Calu3 (cell line): ENCODE results near the gene PITPNB. TPM values are rescaled to one million over a fixed set of nuclear protein-coding genes. Genes with fewer than 3 reads are reported as not detected.

Source experiments
- BruUV-seq: library from RNA; stranded (reverse); fragments of 400-500 nt; replicated peaks from 2 replicates; lab custom pipeline; 2021; lab: Mats Ljungman, UMichigan
- CTCF ChIA-PET: fragments of 300-600 bp; sonication (Branson Sonifier 250); formaldehyde crosslinking; loops from one replicate; lab custom pipeline; 2022; ENCODE audit warnings: antibody characterized with exemption; lab: Charles Lee
- DNase-seq: peaks from one replicate; pipeline ENCODE4 v3.0.0; 2022
- H3K27ac Mint-ChIP-seq: one replicate; pipeline ENCODE4 v1.8.0; 2022; ENCODE audit warnings: mixed read lengths; ENCODE audit not compliant: unreplicated experiment
- H3K27me3 Mint-ChIP-seq: one replicate; pipeline ENCODE4 v1.8.0; 2022; ENCODE audit warnings: mixed read lengths; ENCODE audit not compliant: unreplicated experiment
- H3K36me3 Mint-ChIP-seq: one replicate; pipeline ENCODE4 v1.8.0; 2022; ENCODE audit warnings: mild to moderate bottlenecking, moderate library complexity, mixed read lengths; ENCODE audit not compliant: insufficient read depth, unreplicated experiment
- H3K4me1 Mint-ChIP-seq: one replicate; pipeline ENCODE4 v1.8.0; 2022; ENCODE audit warnings: mild to moderate bottlenecking, low read depth, mixed read lengths; ENCODE audit not compliant: unreplicated experiment
- H3K4me3 Mint-ChIP-seq: one replicate; pipeline ENCODE4 v1.8.0; 2022; ENCODE audit warnings: mild to moderate bottlenecking, low read depth, moderate library complexity, mixed read lengths; ENCODE audit not compliant: unreplicated experiment
- H3K9me3 Mint-ChIP-seq: one replicate; pipeline ENCODE4 v1.8.0; 2022; ENCODE audit warnings: low read depth, mixed read lengths; ENCODE audit not compliant: unreplicated experiment
- intact Hi-C: fragments of 100-400 bp; cut with micrococcal nuclease; formaldehyde crosslinking; loops from one replicate; pipeline ENCODE4 v1.10.0; 2022; ENCODE audit not compliant: unreplicated experiment
- total RNA-seq: library from RNA; stranded (reverse); gene quantifications from 2 replicates; pipeline ENCODE4 v1.2.3, GENCODE V29; 2022
- TF ChIP-seq, protein P1 (sequence below): fragments of 200-600 bp; IDR thresholded peaks from one replicate; pipeline ENCODE4 v1.8.0; 2022; ENCODE audit warnings: antibody characterized with exemption; ENCODE audit not compliant: unreplicated experiment

The PITPNB gene
- total RNA-seq, 1 experiment from 2014 or later = 136 TPM

DNA sequence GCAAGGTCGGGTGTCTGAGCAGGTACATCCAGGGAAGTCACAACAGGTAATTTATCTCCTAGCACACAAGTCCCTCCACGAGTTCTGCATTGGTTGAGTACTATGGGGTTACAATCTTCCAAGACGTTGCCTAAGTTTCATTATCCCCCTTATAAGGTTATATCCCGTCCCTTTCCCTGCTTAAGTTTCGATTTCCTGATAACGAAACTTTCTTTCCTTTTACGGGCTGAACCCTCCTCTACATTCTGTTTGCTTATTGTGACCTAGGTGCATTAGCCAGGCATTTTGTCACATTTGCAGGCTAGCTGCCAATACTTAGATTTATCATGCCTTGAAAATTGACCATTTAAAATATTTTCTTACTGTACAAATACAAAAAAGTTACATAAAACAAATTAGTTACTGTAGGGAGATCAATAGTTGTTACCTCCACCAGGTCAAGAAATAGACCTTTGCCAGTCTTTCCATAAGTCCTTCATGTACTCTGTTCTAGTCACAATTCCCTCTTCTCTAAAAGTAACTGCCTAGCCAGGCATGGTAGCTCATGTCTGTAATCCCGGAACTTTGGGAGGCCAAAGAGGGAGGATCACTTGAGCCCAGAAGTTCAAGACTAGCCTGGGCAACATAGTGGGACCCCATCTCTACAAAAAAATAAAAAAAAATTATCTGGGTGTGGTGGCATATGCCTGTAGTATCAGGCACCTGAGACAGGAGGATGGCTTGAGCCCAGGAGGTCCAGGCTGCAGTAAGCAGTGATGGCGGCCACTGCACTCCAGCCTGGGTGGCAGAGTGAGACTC lies 14.3 kb upstream of the PITPNB start:
- H3K27me3 Mint-ChIP-seq = no peaks in the 10 kb centered on the region
- H3K4me1 Mint-ChIP-seq = peaks cover 33% of the 10 kb centered on the region
- intact Hi-C loops = no loop called here
- TF ChIP-seq, protein P1, sequence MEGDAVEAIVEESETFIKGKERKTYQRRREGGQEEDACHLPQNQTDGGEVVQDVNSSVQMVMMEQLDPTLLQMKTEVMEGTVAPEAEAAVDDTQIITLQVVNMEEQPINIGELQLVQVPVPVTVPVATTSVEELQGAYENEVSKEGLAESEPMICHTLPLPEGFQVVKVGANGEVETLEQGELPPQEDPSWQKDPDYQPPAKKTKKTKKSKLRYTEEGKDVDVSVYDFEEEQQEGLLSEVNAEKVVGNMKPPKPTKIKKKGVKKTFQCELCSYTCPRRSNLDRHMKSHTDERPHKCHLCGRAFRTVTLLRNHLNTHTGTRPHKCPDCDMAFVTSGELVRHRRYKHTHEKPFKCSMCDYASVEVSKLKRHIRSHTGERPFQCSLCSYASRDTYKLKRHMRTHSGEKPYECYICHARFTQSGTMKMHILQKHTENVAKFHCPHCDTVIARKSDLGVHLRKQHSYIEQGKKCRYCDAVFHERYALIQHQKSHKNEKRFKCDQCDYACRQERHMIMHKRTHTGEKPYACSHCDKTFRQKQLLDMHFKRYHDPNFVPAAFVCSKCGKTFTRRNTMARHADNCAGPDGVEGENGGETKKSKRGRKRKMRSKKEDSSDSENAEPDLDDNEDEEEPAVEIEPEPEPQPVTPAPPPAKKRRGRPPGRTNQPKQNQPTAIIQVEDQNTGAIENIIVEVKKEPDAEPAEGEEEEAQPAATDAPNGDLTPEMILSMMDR = no peak
- H3K36me3 Mint-ChIP-seq = peaks cover 28% of the 10 kb centered on the region
- TSS peak; percentile 58 for BruUV-seq
- H3K9me3 Mint-ChIP-seq = no peaks in the 10 kb centered on the region
- CTCF ChIA-PET = no interaction called here
- DNase-seq = peak; percentile 58
- H3K4me3 Mint-ChIP-seq = peak overlapping the region; percentile 78
- peak overlapping the region; percentile 97 for H3K27ac Mint-ChIP-seq

DNA sequence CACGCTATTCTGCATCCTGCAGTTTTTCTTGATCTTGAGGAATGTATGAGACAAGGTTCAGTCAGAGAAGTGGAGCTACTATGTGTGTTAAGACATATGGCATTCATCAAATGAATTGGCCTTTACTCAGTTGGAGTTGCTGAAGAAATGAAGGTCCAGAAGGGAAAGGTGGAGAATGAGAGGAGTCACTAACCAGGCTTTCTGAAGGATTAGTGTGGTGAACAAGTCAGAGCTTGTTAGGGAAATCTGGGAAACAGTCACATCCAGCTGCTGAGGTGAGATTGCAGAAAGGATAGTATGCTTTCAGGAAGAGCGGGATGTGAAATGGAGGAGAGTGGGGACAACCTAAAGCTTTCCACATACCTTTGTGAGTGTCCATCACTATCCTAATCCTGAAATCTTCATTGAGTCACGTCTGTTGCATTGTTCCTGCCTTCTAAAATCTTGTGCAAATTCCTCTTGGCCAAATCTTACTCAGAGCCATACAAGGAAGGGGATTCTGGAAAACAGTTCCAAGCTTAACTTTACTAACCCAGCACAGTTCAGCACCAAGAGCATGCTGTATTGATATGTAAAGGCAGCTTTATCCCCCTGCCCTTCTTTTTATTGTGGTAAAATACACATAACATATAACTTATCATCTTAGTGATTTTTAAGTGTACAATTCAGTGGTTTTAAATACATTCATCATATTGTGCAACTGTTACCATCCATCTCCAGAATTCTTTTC lies 11.4 kb upstream of the PITPNB start:
- no peaks in the 10 kb centered on the region for H3K9me3 Mint-ChIP-seq
- intact Hi-C loops = no loop called here
- peak overlapping the region; percentile 14 for H3K4me3 Mint-ChIP-seq
- TF ChIP-seq, protein P1 = no peak
- peaks cover 33% of the 10 kb centered on the region for H3K4me1 Mint-ChIP-seq
- DNase-seq = no peak
- H3K36me3 Mint-ChIP-seq = peaks cover 29% of the 10 kb centered on the region
- H3K27me3 Mint-ChIP-seq = no peaks in the 10 kb centered on the region
- no peak overlapping the region for H3K27ac Mint-ChIP-seq
- BruUV-seq = no TSS peak
- CTCF ChIA-PET = interaction anchor here (1.0 to 1.8 kb wide), 2 partner anchors 10 to 11 kb away, joined by 4 to 7 read pairs; partner anchors contain the start of gene PITPNB

DNA sequence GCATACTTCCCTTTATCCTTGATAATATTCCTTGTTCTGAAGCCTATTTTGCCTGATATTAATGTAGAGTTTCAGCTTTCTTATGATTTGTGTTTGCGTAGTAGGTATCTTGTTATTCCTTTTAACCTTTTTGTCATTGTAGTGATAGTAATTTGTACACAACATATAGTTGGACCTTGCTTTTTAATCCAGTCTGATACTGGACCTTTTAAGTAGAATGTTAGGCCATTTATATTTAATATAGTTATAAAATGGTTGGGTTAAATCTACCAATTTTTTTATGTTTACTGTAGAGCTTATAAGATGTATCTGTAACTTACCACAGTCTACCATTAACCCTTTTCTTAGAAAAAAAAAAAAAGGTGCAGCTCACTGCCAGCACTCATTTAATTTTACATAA lies 8.6 kb upstream of the PITPNB start:
- peaks cover 18% of the 10 kb centered on the region for H3K4me1 Mint-ChIP-seq
- CTCF ChIA-PET = interaction anchor here (1.4 kb wide), 1 partner anchor 8 kb away, joined by 4 read pairs; the partner anchor contains the start of gene PITPNB
- peaks cover 25% of the 10 kb centered on the region for H3K36me3 Mint-ChIP-seq
- BruUV-seq = no TSS peak
- TF ChIP-seq, protein P1 = no peak
- H3K27ac Mint-ChIP-seq = no peak overlapping the region
- no peaks in the 10 kb centered on the region for H3K27me3 Mint-ChIP-seq
- DNase-seq = no peak
- H3K4me3 Mint-ChIP-seq = no peak overlapping the region
- intact Hi-C loops = no loop called here
- H3K9me3 Mint-ChIP-seq = no peaks in the 10 kb centered on the region

DNA sequence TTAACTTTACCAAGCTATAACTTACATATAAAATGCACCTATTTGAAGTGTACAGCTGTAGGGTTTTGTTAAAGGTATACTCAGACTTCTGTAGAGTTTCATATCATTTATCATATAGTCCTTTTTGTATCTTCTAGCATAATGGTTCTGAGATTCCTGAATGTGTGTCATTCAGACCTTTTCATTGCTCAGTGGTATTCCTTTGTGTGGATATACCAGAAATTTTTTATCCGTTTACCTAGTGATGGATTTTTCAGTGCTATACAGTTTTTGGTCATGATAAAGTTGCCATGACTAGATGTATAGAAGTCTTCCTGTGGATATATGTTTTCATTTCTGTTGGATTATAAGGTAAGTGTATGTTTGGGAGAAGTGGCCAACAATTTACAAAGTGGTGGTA lies 6.3 kb upstream of the PITPNB start:
- TF ChIP-seq, protein P1 = no peak
- intact Hi-C loops = no loop called here
- Mint-ChIP-seq H3K36me3 (peaks cover 23% of the 10 kb centered on the region), H3K4me3 (no peak overlapping the region), H3K4me1 (peaks cover 21% of the 10 kb centered on the region), H3K9me3 (no peaks in the 10 kb centered on the region), H3K27me3 (no peaks in the 10 kb centered on the region), H3K27ac (no peak overlapping the region)
- no TSS peak for BruUV-seq
- no peak for DNase-seq
- CTCF ChIA-PET = no interaction called here
